AG09319 (cell line): ENCODE measurements around the gene CCR9.

ENCODE experiments used
- DNase-seq: peaks from one replicate; pipeline ENCODE4 v3.0.0-alpha.2; 2010; ENCODE audit warnings: low read depth; ENCODE audit errors: extremely low read depth
- TF ChIP-seq, protein P1 (sequence below): IDR thresholded peaks from 2 replicates; pipeline ENCODE4 v1.5.1; 2011; ENCODE audit warnings: low read depth, mild to moderate bottlenecking, inconsistent platforms, low read length, moderate library complexity

The CCR9 gene, protein sequence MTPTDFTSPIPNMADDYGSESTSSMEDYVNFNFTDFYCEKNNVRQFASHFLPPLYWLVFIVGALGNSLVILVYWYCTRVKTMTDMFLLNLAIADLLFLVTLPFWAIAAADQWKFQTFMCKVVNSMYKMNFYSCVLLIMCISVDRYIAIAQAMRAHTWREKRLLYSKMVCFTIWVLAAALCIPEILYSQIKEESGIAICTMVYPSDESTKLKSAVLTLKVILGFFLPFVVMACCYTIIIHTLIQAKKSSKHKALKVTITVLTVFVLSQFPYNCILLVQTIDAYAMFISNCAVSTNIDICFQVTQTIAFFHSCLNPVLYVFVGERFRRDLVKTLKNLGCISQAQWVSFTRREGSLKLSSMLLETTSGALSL

DNA sequence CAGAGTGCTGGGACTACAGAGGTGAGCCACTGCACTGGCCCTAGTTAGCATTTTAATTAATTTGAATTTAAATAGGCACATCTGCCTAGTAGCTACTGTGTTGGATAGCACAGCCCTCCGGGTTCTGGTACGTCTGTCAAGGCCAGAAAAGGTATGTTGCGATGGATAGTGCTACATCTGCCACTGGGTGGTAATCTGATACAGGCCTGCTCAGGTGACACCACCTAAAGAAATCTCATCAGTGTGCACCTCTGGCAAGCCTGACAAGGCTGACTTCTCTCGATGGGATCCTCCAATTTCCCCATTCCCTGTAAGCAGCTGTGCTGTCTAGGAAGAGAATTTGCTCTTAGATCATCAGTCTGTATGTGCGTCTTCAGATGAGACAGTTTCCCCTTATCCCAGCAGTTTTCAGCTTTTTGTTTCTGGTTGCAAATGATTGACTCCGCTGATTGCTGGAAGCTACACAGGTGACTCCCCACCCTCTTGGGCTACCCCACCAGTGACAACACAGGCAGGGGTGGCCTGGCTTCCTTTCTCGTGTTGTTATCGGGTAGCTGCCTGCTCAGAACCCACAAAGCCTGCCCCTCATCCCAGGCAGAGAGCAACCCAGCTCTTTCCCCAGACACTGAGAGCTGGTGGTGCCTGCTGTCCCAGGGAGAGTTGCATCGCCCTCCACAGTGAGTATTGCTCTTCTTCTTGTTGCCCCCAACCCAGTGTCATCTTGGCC lies at the start of gene CCR9:
Gene CCR9, plus strand, starts transcription at position 565 of the 727 bp plus-strand sequence. CDS start 8,391 bp downstream, outside the sequence.
- DNase-seq: no peak
- TF ChIP-seq, protein P1, sequence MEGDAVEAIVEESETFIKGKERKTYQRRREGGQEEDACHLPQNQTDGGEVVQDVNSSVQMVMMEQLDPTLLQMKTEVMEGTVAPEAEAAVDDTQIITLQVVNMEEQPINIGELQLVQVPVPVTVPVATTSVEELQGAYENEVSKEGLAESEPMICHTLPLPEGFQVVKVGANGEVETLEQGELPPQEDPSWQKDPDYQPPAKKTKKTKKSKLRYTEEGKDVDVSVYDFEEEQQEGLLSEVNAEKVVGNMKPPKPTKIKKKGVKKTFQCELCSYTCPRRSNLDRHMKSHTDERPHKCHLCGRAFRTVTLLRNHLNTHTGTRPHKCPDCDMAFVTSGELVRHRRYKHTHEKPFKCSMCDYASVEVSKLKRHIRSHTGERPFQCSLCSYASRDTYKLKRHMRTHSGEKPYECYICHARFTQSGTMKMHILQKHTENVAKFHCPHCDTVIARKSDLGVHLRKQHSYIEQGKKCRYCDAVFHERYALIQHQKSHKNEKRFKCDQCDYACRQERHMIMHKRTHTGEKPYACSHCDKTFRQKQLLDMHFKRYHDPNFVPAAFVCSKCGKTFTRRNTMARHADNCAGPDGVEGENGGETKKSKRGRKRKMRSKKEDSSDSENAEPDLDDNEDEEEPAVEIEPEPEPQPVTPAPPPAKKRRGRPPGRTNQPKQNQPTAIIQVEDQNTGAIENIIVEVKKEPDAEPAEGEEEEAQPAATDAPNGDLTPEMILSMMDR: no peak

DNA sequence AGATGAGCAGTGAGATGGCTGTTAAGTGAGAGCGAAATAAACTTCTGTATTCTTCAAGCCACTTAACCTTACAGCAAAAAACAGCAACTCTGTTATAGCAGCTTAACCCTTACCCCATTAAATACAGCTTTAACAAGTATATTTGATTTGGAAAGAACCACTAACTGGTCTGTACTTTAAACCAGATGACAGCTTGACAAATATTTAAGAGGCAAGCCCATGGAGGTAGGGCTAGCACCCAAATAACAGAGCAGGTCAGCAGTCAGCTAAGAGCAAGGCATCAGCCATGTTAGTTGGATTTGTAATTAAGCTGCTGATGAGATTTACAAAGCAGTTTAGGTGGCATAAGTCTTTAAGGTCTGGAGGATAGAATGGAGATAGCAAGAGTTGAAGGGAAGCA lies 47.9 kb upstream of the CCR9 start:
- DNase-seq: no peak

DNA sequence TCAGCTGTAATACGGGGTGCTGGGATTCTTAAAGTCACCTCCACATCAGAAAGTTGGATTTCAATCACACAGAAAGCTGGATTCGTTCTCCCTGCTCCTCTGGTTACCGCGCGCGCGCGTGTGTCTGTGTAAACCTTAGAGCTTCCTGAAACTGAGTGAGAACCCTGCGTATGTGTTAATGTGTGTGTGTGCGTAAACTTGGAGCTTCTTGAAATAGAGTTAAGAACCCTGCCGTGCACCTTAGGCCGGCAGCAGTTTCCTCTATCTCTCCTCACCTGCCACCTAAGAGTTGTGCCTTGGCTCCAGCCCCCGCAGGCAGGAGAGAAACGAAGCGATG lies 45.0 kb upstream of the CCR9 start:
- no peak for DNase-seq
- TF ChIP-seq, protein P1: no peak

More for the DNA sequence above, 47.9 kb upstream of the CCR9 start:
- TF ChIP-seq, protein P1: no peak

DNA sequence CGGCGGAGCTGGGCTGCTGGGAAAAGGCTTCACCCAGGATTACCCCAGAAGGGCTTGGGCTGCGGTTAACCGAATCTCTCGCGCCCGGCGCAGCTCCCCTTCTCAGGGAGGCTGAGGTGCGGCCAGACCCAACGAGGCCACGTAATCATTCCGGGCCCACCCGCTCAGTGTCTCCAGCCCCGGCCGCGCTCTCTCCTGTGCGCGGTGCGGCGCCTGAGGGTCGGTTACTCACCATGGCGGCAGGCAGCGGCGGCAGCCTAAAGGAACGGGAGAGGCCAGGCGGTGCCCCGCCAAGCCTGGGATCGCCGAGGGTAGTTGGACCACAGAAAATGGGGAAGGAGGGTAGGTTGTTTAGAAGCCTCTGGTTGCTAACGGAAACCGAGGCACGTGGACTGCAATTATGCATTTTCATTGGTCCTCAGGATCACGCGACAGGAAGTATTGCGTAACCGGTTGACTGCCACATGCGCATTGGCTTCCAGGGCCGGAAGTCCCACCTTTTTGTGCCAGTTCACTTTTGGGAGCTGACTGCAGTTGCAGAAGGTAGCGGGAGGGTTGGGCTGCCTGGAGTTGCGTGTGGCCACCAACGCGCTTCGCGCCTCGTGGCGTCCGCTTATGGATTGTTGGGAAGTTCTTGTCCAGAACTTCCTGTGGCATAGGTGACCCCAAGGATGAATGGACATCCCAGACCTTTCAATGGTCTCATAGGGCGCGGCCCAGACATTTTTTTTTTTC lies 44.4 kb upstream of the CCR9 start, which contains the start of gene LZTFL1:
Gene LZTFL1, minus strand, starts transcription at position 363 of the 735 bp plus-strand sequence. Its CDS starts 128 bp downstream, at position 235.
- DNase-seq: peak; percentile 90
- TF ChIP-seq, protein P1: no peak

DNA sequence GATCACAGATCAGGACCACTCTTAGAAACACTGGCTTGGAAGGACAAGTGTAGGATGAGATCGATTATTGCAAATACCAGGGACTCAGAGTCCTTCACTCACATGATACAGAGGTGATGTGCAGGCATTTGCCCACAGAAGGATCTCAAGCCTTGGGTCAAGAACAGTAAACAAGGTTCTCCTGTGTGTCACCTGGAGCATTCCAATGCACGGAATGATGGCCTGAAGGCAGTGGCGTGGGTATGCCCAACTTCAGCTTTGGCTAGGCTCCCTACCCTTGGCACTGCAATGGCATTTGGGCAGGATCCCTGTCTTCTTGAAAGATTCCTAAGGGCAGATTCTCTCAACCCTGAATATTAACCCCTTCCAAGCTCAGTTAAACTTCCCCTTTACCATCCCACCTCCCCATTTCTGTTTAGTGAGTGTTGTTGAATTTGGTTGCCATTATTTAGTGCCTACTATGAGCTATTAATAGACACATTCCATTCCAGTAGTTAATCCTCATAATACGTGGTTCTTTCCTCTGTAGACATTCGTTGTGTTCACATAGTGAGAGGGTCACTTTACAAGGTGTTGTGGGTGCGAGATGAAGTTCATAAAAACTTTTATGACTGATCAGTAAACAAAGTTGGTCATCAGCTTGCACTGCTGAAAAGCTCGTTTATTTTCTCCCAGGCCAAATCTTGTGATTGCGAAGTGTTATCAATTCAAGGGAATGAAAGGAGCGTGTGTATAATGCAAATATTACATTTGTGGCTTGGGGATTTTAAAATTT lies 43.3 kb upstream of the CCR9 start:
- TF ChIP-seq, protein P1: no peak
- DNase-seq: no peak

DNA sequence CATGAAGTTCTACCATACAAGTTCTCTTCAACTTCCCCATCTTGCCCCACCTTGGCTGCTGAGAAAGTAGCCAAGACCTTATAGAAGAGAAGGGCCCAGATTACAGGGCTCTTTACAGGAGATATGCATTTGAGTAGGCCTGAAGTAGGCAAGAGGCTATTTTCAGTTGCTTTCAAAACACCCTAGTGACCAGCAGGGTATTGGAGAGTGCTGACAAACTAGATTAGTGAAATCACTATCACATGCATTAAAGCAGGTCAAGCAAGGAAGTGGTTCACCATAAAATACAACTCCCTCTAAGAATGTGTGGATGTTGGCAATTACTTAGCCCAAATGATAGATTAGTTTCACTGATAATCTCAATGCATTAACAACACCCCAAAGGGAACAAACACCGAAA lies 41.7 kb upstream of the CCR9 start:
- DNase-seq: no peak
- TF ChIP-seq, protein P1: no peak
